Measurements from ENCODE around the gene STT3A. TPM values are rescaled to one million over a fixed set of nuclear protein-coding genes. Genes with fewer than 3 reads are reported as not detected.
A peak's percentile ranks its signal among the peaks of the same experiment; 100 is the strongest.

STT3A gene
- total and polyA plus RNA-seq, 10 of the 15 experiments (the other 5 are each of a cell fraction or from before 2014, with no cell fraction given), result 74.4 to 202 (median 118) TPM

DNA sequence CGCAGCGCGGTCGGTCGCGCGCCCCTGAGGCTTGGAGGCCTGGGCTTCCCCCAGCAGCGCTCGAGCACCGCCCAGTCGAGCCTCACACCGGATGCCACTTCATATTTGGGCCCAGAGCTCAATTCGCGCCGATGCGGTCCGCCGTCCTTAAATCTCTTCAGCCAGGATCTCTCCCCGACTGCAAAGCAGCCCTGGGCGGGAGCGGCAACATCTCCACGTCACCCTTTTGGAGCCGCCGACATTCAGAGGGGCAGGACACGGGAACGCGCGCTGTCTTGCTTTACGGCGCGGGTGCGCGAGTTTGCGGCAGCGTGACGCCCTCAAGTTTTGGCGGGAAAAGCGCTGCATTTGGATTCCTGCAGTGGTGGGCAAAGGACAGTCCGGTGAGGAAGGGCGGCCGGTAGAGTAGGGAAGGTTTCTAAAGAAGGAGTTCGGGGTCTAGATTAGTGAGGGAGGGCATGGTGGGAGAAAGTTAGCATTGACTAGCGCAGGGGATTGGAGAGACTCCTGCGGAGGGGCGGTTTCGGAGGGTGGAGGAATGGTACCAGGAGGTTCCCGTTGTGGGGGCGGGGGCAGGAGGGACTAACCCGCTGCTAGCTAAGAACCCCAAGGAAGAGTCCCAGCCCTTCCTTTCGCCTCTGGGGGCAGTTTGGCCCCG, 33.1 kb downstream of the STT3A start (continued):
- TF ChIP-seq, protein P1, sequence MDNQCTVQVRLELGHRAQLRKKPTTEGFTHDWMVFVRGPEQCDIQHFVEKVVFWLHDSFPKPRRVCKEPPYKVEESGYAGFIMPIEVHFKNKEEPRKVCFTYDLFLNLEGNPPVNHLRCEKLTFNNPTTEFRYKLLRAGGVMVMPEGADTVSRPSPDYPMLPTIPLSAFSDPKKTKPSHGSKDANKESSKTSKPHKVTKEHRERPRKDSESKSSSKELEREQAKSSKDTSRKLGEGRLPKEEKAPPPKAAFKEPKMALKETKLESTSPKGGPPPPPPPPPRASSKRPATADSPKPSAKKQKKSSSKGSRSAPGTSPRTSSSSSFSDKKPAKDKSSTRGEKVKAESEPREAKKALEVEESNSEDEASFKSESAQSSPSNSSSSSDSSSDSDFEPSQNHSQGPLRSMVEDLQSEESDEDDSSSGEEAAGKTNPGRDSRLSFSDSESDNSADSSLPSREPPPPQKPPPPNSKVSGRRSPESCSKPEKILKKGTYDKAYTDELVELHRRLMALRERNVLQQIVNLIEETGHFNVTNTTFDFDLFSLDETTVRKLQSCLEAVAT (IDR thresholded peaks at IDR 0.05), result peak; percentile 68; the same call in 1 of the 2 replicates
- TF ChIP-seq IKZF1 (conservative IDR thresholded peaks at IDR 0.05) (peak; percentile 67), NFXL1 (IDR thresholded peaks at IDR 0.05; ENCODE audit: borderline replicate concordance) (no peak), YY1 (IDR thresholded peaks at IDR 0.05; ENCODE audit: low read depth, low read length) (peak; percentile 83), SPI1 (IDR thresholded peaks at IDR 0.05; ENCODE audit: borderline replicate concordance, insufficient read depth, low read depth, low read length) (no peak), EED (IDR thresholded peaks at IDR 0.05; ENCODE audit: low read depth) (no peak), BACH1 (IDR thresholded peaks at IDR 0.05; ENCODE audit: borderline replicate concordance) (peak; percentile 26; the same call in 1 of the 2 replicates), ZNF687 (IDR thresholded peaks at IDR 0.05) (peak; percentile 9; the same call in 1 of the 2 replicates), POLR2A (IDR thresholded peaks at IDR 0.05; ENCODE audit: low read depth, low read length) (peak; percentile 99), CBFB (IDR thresholded peaks at IDR 0.05; ENCODE audit: low read depth) (no peak), TCF12 (IDR thresholded peaks at IDR 0.05; ENCODE audit: low read depth, low read length) (peak; percentile 13; the same call in 1 of the 2 replicates), ZNF384 (IDR thresholded peaks at IDR 0.05; ENCODE audit: borderline replicate concordance, low read depth, low read length) (no peak), RAD51 (IDR thresholded peaks at IDR 0.05) (no peak), SREBF2 (IDR thresholded peaks at IDR 0.05; ENCODE audit: low read length) (no peak), CHD2 (IDR thresholded peaks at IDR 0.05; ENCODE audit: borderline replicate concordance, low read depth, low read length) (peak; percentile 47), STAT1 (conservative IDR thresholded peaks at IDR 0.05) (peak; percentile 92; the same call in 1 of the 2 replicates), POLR2AphosphoS5 (IDR thresholded peaks at IDR 0.05; ENCODE audit: low read length) (no peak; the same call in 1 of the 2 replicates), YBX1 (IDR thresholded peaks at IDR 0.05) (no peak), TARDBP (IDR thresholded peaks at IDR 0.05; ENCODE audit: borderline replicate concordance) (0 out of 2 replicates have a peak, but pooled peaks have one; percentile 30), BRCA1 (IDR thresholded peaks at IDR 0.05; ENCODE audit: low read depth, low read length) (no peak), ZBED1 (IDR thresholded peaks at IDR 0.05; ENCODE audit: borderline replicate concordance) (no peak; the same call in none of the 2 replicates), SRF (IDR thresholded peaks at IDR 0.05; ENCODE audit: low read depth in 2 of 2, low read length in 2 of 2) (peak; percentile 88 to 92)
- TF ChIP-seq, protein P2, sequence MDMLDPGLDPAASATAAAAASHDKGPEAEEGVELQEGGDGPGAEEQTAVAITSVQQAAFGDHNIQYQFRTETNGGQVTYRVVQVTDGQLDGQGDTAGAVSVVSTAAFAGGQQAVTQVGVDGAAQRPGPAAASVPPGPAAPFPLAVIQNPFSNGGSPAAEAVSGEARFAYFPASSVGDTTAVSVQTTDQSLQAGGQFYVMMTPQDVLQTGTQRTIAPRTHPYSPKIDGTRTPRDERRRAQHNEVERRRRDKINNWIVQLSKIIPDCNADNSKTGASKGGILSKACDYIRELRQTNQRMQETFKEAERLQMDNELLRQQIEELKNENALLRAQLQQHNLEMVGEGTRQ (IDR thresholded peaks at IDR 0.05; ENCODE audit: borderline replicate concordance, low read depth, low read length), result no peak
- TF ChIP-seq, protein P3, sequence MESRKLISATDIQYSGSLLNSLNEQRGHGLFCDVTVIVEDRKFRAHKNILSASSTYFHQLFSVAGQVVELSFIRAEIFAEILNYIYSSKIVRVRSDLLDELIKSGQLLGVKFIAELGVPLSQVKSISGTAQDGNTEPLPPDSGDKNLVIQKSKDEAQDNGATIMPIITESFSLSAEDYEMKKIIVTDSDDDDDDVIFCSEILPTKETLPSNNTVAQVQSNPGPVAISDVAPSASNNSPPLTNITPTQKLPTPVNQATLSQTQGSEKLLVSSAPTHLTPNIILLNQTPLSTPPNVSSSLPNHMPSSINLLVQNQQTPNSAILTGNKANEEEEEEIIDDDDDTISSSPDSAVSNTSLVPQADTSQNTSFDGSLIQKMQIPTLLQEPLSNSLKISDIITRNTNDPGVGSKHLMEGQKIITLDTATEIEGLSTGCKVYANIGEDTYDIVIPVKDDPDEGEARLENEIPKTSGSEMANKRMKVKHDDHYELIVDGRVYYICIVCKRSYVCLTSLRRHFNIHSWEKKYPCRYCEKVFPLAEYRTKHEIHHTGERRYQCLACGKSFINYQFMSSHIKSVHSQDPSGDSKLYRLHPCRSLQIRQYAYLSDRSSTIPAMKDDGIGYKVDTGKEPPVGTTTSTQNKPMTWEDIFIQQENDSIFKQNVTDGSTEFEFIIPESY (IDR thresholded peaks at IDR 0.05), result no peak; the same call in 1 of the 2 replicates

All from GM12878 (cell line).